Esophagus squamous epithelium (tissue), 5 donors: Measurements from ENCODE around the gene SYT13. TPM values are rescaled to one million over a fixed set of nuclear protein-coding genes. Genes with fewer than 3 reads are reported as not detected.
A peak's percentile ranks its signal among the peaks of the same experiment; 100 is the strongest.

Experiments used
- DNase-seq: peaks from one replicate; lab custom pipeline; 2025; lab: John Stamatoyannopoulos, UW
- H3K27ac ChIP-seq, 4 donors: fragments of 200-600 bp; sonication (generic); one replicate each; pipeline ENCODE4 v1.5.1; 2016 to 2019; ENCODE audit warnings: mild to moderate bottlenecking in 1 of 4
- H3K27me3 ChIP-seq, 4 donors: fragments of 200-600 bp; sonication (generic); 1 replicate in 3 of 4; 2 replicates in 1 of 4; pipeline versions ENCODE4 v1.5.1 to v1.6.0; 2017 to 2021; ENCODE audit warnings: antibody characterized with exemption in 1 of 4
- H3K36me3 ChIP-seq, 3 donors: fragments of 200-600 bp; sonication (generic); one replicate each; pipeline ENCODE4 v1.5.1; 2016 to 2019
- H3K4me1 ChIP-seq, 3 donors: fragments of 200-600 bp; sonication (generic); one replicate each; pipeline ENCODE4 v1.5.1; 2017 to 2019
- H3K4me3 ChIP-seq, 4 donors: fragments of 200-600 bp; sonication (generic); 1 replicate in 3 of 4; 2 replicates in 1 of 4; pipeline ENCODE4 v1.5.1; 2016 to 2019; ENCODE audit warnings: mild to moderate bottlenecking in 2 of 4, moderate library complexity in 1 of 4
- H3K9me3 ChIP-seq, 3 donors: fragments of 200-600 bp; sonication (generic); one replicate each; pipeline ENCODE4 v1.5.1; 2016 to 2019
- CTCF ChIP-seq, 6 experiments: fragments of 450-650 bp in 4 of 6; fragments of 200-600 bp in 2 of 6; sonication (generic) in 2 of 6; IDR thresholded peaks; one replicate each; pipeline ENCODE4 v1.5.1; 2016 to 2019; ENCODE audit warnings: antibody characterized with exemption in 6 of 6, mild to moderate bottlenecking in 4 of 6, moderate library complexity in 4 of 6
- POLR2A ChIP-seq, 4 donors: fragments of 450-650 bp; IDR thresholded peaks; one replicate each; pipeline ENCODE4 v1.6.1; 2017; ENCODE audit warnings: antibody characterized with exemption in 4 of 4, mild to moderate bottlenecking in 4 of 4, moderate library complexity in 3 of 4
- WGBS, 2 donors: methylation state at CpG; one replicate each; pipeline ENCODE4 v1.1.5; 2018; 5-methylcytosine and 5-hydroxymethylcytosine counted together
- intact Hi-C: fragments of 100-400 bp; cut with DNase I; formaldehyde crosslinking; loops from one replicate; pipeline ENCODE4 v1.15.0; 2022
- total RNA-seq, 4 donors: library from RNA; depleted of rRNA; stranded (reverse); fragments of >200 nt; gene quantifications; one replicate each; pipeline ENCODE4 v1.1.0, GENCODE V29; 2016
- donor health status: DM: yes; HTN: yes; CAD: no.

Gene SYT13
- total RNA-seq, 4 donors from 2014 or later, result 0.04 to 0.15 TPM; not detected in 2

GRCh38 chr11:45272701-45273100 is 13.4 kb downstream of the SYT13 start:
- no peak for TF ChIP-seq POLR2A (IDR thresholded peaks at IDR 0.05)
- no peak for TF ChIP-seq CTCF (IDR thresholded peaks at IDR 0.05)
- intact Hi-C loops, result no loop called here
- 38 to 50% methylated on average over 2 of the region's 2 CpGs for WGBS, 2 donors
- Histone ChIP-seq H3K27ac (no peak overlapping the region), H3K36me3 (no peaks in the 10 kb centered on the region), H3K9me3 (no peaks in the 10 kb centered on the region), H3K4me1 (no peaks in the 10 kb centered on the region), H3K4me3 (no peak overlapping the region), H3K27me3 (peaks cover 0 to 29% (median 0%) of the 10 kb centered on the region in 4 donors)
- DNase-seq, result no peak

GRCh38 chr11:45270946-45271716 is 15.0 kb downstream of the SYT13 start:
- DNase-seq, result no peak
- Histone ChIP-seq H3K36me3 (no peaks in the 10 kb centered on the region), H3K4me1 (peaks cover 0 to under 1% (median 0%) of the 10 kb centered on the region in 3 donors), H3K4me3 (no peak overlapping the region), H3K27ac (no peak overlapping the region), H3K27me3 (peaks cover 0 to 35% (median 0%) of the 10 kb centered on the region in 4 donors), H3K9me3 (no peaks in the 10 kb centered on the region)
- intact Hi-C loops, result no loop called here
- TF ChIP-seq POLR2A (IDR thresholded peaks at IDR 0.05), result no peak
- no peak for TF ChIP-seq CTCF (IDR thresholded peaks at IDR 0.05)
- WGBS, 2 donors, result 69 to 75% methylated on average over 4 of the region's 4 CpGs

GRCh38 chr11:45269678-45270077 is 16.5 kb downstream of the SYT13 start:
- Histone ChIP-seq H3K27me3 (peaks cover 0 to 38% (median 0%) of the 10 kb centered on the region in 4 donors), H3K27ac (no peak overlapping the region), H3K36me3 (no peaks in the 10 kb centered on the region), H3K4me1 (peaks cover 7 to 15% (median 7%) of the 10 kb centered on the region in 3 donors), H3K4me3 (no peak overlapping the region), H3K9me3 (no peaks in the 10 kb centered on the region)
- no peak for DNase-seq
- TF ChIP-seq CTCF (IDR thresholded peaks at IDR 0.05), result no peak
- no peak for TF ChIP-seq POLR2A (IDR thresholded peaks at IDR 0.05)
- intact Hi-C loops, result no loop called here

- 64 to 76% methylated on average over 11 to 12 of the region's 13 CpGs for WGBS, 2 donors
- no peak for DNase-seq
- Histone ChIP-seq H3K36me3 (no peaks in the 10 kb centered on the region), H3K27me3 (peaks cover 0 to 45% (median 0%) of the 10 kb centered on the region in 4 donors), H3K9me3 (no peaks in the 10 kb centered on the region), H3K27ac (no peak overlapping the region), H3K4me3 (no peak overlapping the region), H3K4me1 (peaks cover 7 to 16% (median 7%) of the 10 kb centered on the region in 3 donors)
- TF ChIP-seq CTCF (IDR thresholded peaks at IDR 0.05) (no peak), POLR2A (IDR thresholded peaks at IDR 0.05) (no peak)
- intact Hi-C loops, result no loop called here
Measured at GRCh38 chr11:45267652-45268299, 18.4 kb downstream of the SYT13 start.

- DNase-seq, result no peak
- Histone ChIP-seq H3K36me3 (no peaks in the 10 kb centered on the region), H3K27me3 (peaks cover 0 to 50% (median 0%) of the 10 kb centered on the region in 4 donors), H3K4me3 (no peak overlapping the region), H3K9me3 (no peaks in the 10 kb centered on the region), H3K27ac (no peak overlapping the region), H3K4me1 (peaks cover 7 to 16% (median 7%) of the 10 kb centered on the region in 3 donors)
- intact Hi-C loops, result no loop called here
- TF ChIP-seq POLR2A (IDR thresholded peaks at IDR 0.05) (no peak), CTCF (IDR thresholded peaks at IDR 0.05) (peak in 1 of 6 experiments; percentile 21)
- WGBS, 2 donors, result 57 to 66% methylated on average over 10 to 14 of the region's 14 CpGs
Measured at GRCh38 chr11:45267052-45267451, 19.1 kb downstream of the SYT13 start.
